Breast epithelium (tissue), 3 donors: ENCODE data around the gene LBX1.

ENCODE experiments used
- CTCF ChIP-seq, 3 donors: fragments of 450-650 bp; IDR thresholded peaks; one replicate each; pipeline ENCODE4 v1.5.1; 2016 to 2017; ENCODE audit warnings: antibody characterized with exemption in 3 of 3, mild to moderate bottlenecking in 3 of 3, moderate library complexity in 3 of 3
- POLR2A ChIP-seq: fragments of 450-650 bp; IDR thresholded peaks from one replicate; pipeline ENCODE4 v1.6.1; 2016; ENCODE audit warnings: antibody characterized with exemption, mild to moderate bottlenecking, moderate library complexity
- POLR2AphosphoS5 ChIP-seq, 3 donors: sonication (generic); formaldehyde crosslinking; IDR thresholded peaks; one replicate each; pipeline ENCODE4 v1.6.1; 2017; ENCODE audit warnings: antibody characterized with exemption in 3 of 3

- TF ChIP-seq CTCF (IDR thresholded peaks at IDR 0.05) (no peak), POLR2AphosphoS5 (IDR thresholded peaks at IDR 0.05) (no peak), POLR2A (no peak)
These were observed 4.1 kb downstream of the LBX1 start for GRCh38 chr10:101224910-101225823.
